ENCODE measurements around the gene TUBB8B. TPM values are rescaled to one million over a fixed set of nuclear protein-coding genes. Genes with fewer than 3 reads are reported as not detected.
"Not testable (repeated sequence)": the region's sequence is repeated elsewhere in the genome, so short reads cannot be mapped to it uniquely, and the experiment has no call there.

TUBB8B gene
- total RNA-seq, 1 donor from 2014 or later, result not detected

GRCh38 chr18:13177-13576 lies 36.2 kb downstream of the TUBB8B start:
- not testable (repeated sequence) for H3K4me1 ChIP-seq (ENCODE audit: control insufficient read depth in 3 of 3, insufficient read depth in 3 of 3, low read length in 3 of 3); H3K9ac ChIP-seq (ENCODE audit: low read depth in 1 of 3, low read length in 3 of 3); H3K4me3 ChIP-seq (ENCODE audit: low read length in 3 of 3); H3K9me3 ChIP-seq (ENCODE audit: control insufficient read depth in 3 of 3, low read length in 3 of 3); H3K36me3 ChIP-seq (ENCODE audit: control insufficient read depth in 3 of 3, insufficient read depth in 3 of 3, low read length in 3 of 3); H3K27me3 ChIP-seq (ENCODE audit: control insufficient read depth in 3 of 3, insufficient read depth in 3 of 3, low read length in 3 of 3); H3K27ac ChIP-seq (ENCODE audit: low read depth, low read length)

DNA sequence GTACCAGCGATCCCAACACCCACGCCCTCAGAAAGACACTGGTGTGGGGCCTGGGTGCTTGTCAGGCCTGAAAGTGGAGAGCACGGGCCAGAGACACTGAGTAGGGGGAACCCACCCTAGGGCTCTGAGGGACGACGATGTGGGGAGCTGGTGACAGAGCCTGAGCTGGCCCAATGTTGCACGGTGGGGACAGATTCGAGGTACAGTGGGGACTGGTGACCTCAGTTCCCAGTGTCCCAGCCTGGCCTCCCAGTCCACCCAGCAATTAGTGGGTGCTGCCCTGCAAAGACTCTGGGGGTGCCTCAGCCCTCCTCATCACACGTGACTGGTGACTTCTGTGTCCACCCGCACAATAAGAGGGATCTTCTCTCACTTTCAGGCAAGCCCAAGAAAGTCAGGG lies 36.6 kb downstream of the TUBB8B start:
- not testable (repeated sequence) for H3K9me3 ChIP-seq (ENCODE audit: control insufficient read depth in 3 of 3, low read length in 3 of 3); H3K4me3 ChIP-seq (ENCODE audit: low read length in 3 of 3); H3K9ac ChIP-seq (ENCODE audit: low read depth in 1 of 3, low read length in 3 of 3); H3K4me1 ChIP-seq (ENCODE audit: control insufficient read depth in 3 of 3, insufficient read depth in 3 of 3, low read length in 3 of 3); H3K36me3 ChIP-seq (ENCODE audit: control insufficient read depth in 3 of 3, insufficient read depth in 3 of 3, low read length in 3 of 3); H3K27me3 ChIP-seq (ENCODE audit: control insufficient read depth in 3 of 3, insufficient read depth in 3 of 3, low read length in 3 of 3); H3K27ac ChIP-seq (ENCODE audit: low read depth, low read length)

DNA sequence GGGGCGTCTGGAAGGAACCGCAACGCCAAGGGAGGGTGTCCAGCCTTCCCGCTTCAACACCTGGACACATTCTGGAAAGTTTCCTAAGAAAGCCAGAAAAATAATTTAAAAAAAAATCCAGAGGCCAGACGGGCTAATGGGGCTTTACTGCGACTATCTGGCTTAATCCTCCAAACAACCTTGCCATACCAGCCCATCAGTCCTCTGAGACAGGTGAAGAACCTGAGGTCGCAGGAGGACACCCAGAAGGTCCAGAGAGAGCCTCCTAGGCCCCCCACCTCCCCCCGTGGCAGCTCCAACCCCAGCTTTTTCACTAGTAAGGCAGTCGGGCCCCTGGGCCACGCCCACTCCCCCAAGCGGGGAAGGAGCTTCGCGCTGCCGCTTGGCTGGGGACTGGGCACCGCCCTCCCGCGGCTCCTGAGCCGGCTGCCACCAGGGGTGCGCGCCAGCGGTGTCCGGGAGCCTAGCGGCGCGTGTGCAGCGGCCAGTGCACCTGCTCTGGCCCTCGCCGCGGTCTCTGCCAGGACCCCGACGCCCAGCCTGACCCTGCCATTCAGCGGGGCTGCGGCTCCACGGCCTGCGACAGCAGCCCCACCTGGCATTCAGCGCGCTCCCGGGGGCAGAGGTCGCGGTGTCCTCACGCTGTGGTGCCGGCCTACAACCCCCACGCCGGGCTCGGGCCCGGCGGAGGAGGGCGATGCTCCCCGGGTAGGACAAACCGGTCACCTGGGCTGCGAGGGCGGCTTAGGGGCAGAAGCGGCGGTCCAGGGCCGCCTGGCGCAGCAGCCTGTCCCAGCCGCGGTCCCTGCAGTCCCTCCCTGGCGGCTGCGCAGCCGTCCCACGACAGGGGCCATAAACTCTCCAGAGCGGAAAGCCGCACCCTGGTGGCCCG lies 37.8 kb downstream of the TUBB8B start:
- not testable (repeated sequence) for H3K4me1 ChIP-seq (ENCODE audit: control insufficient read depth in 3 of 3, insufficient read depth in 3 of 3, low read length in 3 of 3); H3K9ac ChIP-seq (ENCODE audit: low read depth in 1 of 3, low read length in 3 of 3); H3K36me3 ChIP-seq (ENCODE audit: control insufficient read depth in 3 of 3, insufficient read depth in 3 of 3, low read length in 3 of 3); H3K27me3 ChIP-seq (ENCODE audit: control insufficient read depth in 3 of 3, insufficient read depth in 3 of 3, low read length in 3 of 3); H3K27ac ChIP-seq (ENCODE audit: low read depth, low read length); H3K4me3 ChIP-seq (ENCODE audit: low read length in 3 of 3); H3K9me3 ChIP-seq (ENCODE audit: control insufficient read depth in 3 of 3, low read length in 3 of 3)

- not testable (repeated sequence) for H3K27me3 ChIP-seq (ENCODE audit: control insufficient read depth in 3 of 3, insufficient read depth in 3 of 3, low read length in 3 of 3); H3K36me3 ChIP-seq (ENCODE audit: control insufficient read depth in 3 of 3, insufficient read depth in 3 of 3, low read length in 3 of 3); H3K9ac ChIP-seq (ENCODE audit: low read depth in 1 of 3, low read length in 3 of 3); H3K4me1 ChIP-seq (ENCODE audit: control insufficient read depth in 3 of 3, insufficient read depth in 3 of 3, low read length in 3 of 3); H3K9me3 ChIP-seq (ENCODE audit: control insufficient read depth in 3 of 3, low read length in 3 of 3); H3K27ac ChIP-seq (ENCODE audit: low read depth, low read length); H3K4me3 ChIP-seq (ENCODE audit: low read length in 3 of 3)
Observed at GRCh38 chr18:10624-11184, 38.7 kb downstream of the TUBB8B start.

DNA sequence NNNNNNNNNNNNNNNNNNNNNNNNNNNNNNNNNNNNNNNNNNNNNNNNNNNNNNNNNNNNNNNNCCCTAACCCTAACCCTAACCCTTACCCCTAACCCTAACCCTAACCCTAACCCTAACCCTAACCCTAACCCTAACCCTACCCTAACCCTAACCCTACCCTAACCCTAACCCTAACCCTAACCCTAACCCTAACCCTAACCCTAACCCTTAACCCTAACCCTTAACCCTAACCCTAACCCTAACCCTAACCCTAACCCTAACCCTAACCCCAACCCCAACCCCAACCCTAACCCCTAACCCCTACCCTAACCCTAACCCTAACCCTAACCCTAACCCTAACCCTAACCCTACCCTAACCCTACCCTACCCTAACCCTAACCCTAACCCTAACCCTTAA lies 39.5 kb downstream of the TUBB8B start:
- H3K9ac ChIP-seq (ENCODE audit: low read depth in 1 of 3, low read length in 3 of 3); H3K4me1 ChIP-seq (ENCODE audit: control insufficient read depth in 3 of 3, insufficient read depth in 3 of 3, low read length in 3 of 3); H3K36me3 ChIP-seq (ENCODE audit: control insufficient read depth in 3 of 3, insufficient read depth in 3 of 3, low read length in 3 of 3); H3K4me3 ChIP-seq (ENCODE audit: low read length in 3 of 3); H3K27me3 ChIP-seq (ENCODE audit: control insufficient read depth in 3 of 3, insufficient read depth in 3 of 3, low read length in 3 of 3); H3K9me3 ChIP-seq (ENCODE audit: control insufficient read depth in 3 of 3, low read length in 3 of 3); H3K27ac ChIP-seq (ENCODE audit: low read depth, low read length): not testable (repeated sequence)

Small RNA genes within 50 kb of the gene (small RNA-seq; reads per million reads assigned to genes)
- gene AP001005.2, result not detected

Other genes with a start within 250 kb of the TUBB8B start
- 29.7 TPM for gene USP14, start 108.9 kb upstream of the TUBB8B start, total RNA-seq
- 59.5 TPM for gene THOC1, start 218.4 kb upstream of the TUBB8B start, total RNA-seq